Right hindlimb (tissue), 1 donor: ENCODE results near the gene TTLL9.

ENCODE experiments used
- DNase-seq: peaks from one replicate; pipeline ENCODE4 v3.0.0-alpha.2; 2018

TTLL9 gene

GRCh38 chr20:31859266-31859997 lies 11.0 kb upstream of the TTLL9 start:
- DNase-seq: no peak

DNA sequence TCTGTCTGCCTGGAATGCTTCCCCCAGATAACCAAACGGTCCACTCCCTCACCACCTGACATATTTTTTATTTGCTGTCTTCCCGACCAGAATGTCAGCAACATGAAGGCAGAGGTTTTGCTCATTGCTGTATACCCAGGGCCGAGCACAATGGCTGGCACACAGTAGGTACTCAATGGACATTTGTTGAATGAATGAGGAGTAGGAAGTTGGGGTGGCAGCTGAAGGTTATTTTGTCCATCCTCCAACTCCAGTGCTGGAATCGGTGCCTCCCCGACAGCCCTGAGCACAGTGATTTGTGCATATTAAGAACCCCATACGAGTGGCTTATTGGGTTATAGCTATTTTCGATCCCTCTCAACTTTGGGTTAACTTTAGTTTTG lies 10.4 kb upstream of the TTLL9 start:
- no peak for DNase-seq

- no peak for DNase-seq
These were observed 9.9 kb upstream of the TTLL9 start for GRCh38 chr20:31860390-31861134.

- no peak for DNase-seq
These were observed 9.4 kb upstream of the TTLL9 start for GRCh38 chr20:31861135-31861384.

GRCh38 chr20:31861385-31862156 lies 8.9 kb upstream of the TTLL9 start:
- DNase-seq: peak; percentile 83

- no peak for DNase-seq
These were observed 8.3 kb upstream of the TTLL9 start for GRCh38 chr20:31862157-31862470.

- no peak for DNase-seq
These were observed 7.9 kb upstream of the TTLL9 start for GRCh38 chr20:31862506-31862905.

DNA sequence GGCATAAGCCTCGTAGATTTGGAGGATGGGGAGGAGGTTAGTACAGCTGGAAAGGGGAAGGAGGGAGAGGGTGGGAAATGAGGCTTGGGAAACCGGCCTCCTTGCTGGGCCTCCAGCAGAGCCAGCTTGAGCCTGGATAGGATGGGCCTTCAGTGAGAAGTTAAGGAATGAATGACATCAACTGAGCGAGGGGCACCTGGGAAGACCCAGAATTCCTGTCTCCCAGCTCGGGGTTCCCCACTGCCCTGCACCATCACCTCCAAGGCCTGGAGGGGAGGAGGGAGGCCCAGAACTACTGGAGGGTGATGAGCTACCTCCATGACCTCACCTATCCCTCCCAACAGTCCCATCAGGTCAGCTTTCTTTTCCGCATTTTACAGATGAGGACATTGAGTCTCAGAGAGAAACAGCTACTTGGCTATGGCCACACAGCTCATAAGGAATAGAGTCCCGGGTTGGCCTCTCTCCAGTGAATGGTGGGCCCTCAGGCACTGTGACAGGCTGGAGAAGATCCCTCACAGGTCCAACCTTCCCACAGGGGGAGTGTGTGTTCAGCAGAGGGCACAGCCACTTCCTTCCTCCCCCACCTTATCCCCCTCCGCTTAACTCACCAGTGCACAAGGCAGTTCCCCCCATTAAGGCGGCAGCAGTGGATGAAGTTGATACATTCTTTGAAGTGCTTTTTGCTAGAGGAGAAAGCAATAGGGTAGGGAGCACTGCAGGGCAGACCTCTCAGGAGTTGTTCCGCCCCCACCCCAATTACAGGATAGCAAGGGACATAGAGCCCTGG lies 6.9 kb upstream of the TTLL9 start:
- DNase-seq: no peak

GRCh38 chr20:31864521-31865400 lies 5.7 kb upstream of the TTLL9 start:
- no peak for DNase-seq

- DNase-seq: no peak
These were observed 4.2 kb upstream of the TTLL9 start for GRCh38 chr20:31866221-31866620.

DNA sequence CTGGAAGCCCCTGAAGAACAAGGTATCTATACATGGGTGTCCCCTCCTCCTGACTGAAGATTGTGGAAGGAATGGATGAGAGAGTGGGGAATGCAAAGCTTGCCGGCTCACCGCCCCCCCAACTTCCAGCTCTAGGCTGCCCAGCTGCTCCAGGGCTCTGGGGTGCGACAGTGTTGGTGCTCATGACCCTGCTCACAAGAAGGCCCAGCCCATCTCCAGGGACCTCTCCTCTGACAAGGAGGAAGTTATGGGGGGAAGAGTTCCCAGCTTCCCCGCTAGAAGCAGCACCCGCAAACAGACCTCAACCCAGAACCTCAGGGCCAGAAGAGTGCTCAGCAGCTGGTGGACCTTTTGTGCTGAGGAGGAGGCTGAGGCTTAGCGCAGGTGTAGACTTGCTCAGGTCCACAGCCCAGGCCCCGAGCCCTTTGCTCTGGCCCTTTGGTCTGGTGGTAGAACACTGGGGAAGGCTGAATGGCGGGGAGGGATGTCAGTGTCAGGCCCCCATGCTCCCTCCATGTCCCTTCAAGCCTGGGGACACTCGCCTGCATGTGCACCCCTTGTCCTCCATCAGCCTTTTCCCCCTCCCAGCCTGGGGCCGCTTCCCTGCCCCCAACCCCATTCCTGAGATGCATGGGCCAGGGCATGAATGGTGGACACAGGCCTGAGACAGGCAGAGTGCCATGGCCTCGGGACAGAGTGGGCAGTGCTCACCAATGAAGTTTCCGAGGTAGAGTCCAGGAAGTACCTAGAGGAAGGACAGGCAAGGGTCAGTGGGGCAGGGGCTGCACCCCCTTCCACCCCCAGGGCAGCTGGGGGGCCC lies 1.4 kb upstream of the TTLL9 start:
- DNase-seq: no peak

DNA sequence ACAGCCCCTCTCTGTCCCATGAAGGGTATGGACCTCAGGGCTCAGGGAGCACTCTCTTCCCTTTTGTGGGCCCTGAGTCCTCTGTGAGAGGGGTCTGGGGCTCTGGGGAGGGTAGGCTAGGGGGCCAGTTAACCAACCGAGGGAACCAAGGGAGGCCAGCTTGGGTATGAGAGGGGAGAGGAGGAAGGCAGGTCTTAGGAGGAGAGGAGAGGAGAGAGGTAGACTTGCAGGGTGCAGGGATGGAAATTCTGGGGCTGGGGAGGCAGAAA lies 827 bp upstream of the TTLL9 start:
- no peak for DNase-seq

- DNase-seq: no peak
These were observed 538 bp downstream of the TTLL9 start for GRCh38 chr20:31870726-31871617.

GRCh38 chr20:31871618-31871954 lies 1.2 kb downstream of the TTLL9 start:
- no peak for DNase-seq

GRCh38 chr20:31872406-31872805 lies 2.0 kb downstream of the TTLL9 start:
- DNase-seq: no peak

DNA sequence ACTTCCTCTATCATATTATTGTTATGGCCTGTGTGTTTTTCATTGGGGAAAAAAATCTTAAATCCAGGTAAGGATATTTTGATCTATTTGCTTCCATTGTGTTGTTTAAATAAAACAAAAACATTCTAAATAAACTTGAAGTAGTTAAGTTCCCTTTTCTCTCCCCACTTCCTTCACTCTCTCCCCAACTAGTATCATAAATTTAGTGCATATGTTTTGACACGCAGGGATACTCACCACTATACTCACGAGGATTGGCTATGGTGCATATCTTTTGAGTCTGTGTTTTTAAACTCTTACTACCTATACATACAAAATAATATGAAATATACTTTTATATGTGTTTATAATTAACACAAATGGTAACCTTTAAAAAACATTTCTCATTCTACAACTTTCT lies 5.2 kb downstream of the TTLL9 start:
- DNase-seq: no peak

- DNase-seq: no peak
These were observed 7.2 kb downstream of the TTLL9 start for GRCh38 chr20:31877684-31878083.

- DNase-seq: peak; percentile 91
These were observed 8.9 kb downstream of the TTLL9 start for GRCh38 chr20:31879143-31879987.

- no peak for DNase-seq
These were observed 11.5 kb downstream of the TTLL9 start for GRCh38 chr20:31881945-31882344.

- DNase-seq: no peak
These were observed 13.4 kb downstream of the TTLL9 start for GRCh38 chr20:31883829-31884228.
